Stimulated activated CD8-positive, alpha-beta memory T cell treated with anti-CD3 and anti-CD28 coated beads, Interleukin-4, amount 100 ng/mL, for 24 hours (primary cell): ENCODE results near the gene LMF1.
A peak's percentile ranks its signal among the peaks of the same experiment; 100 is the strongest.

Source experiments
- DNase-seq: peaks from one replicate; pipeline ENCODE4 v3.0.0-alpha.2; 2020; ENCODE audit warnings: low read depth

LMF1 gene

GRCh38 chr16:1002399-1003166 is 31.8 kb upstream of the LMF1 start:
- DNase-seq: peak; percentile 74

- DNase-seq: no peak
These were observed 30.3 kb upstream of the LMF1 start for GRCh38 chr16:1001096-1001495.

DNA sequence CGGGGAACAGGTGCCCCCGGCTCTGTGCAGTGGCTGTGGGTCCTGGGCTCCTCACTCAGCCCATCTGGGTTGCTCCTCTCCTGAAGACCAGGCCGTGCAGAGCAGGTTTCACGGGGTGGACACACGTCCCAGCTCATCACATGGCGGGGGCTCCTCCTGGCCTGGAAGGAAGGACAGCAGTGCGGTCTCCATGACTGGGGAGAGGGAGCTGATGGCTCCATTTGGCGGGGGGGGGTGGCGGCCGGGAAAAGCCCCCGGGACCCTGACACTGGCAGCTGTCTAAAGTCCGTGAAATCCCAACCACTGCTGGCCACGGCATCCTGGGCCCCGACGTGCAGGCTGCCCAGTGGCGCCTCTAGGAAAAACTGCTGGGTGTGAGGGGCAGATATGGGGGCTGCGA is 29.8 kb upstream of the LMF1 start:
- DNase-seq: no peak

DNA sequence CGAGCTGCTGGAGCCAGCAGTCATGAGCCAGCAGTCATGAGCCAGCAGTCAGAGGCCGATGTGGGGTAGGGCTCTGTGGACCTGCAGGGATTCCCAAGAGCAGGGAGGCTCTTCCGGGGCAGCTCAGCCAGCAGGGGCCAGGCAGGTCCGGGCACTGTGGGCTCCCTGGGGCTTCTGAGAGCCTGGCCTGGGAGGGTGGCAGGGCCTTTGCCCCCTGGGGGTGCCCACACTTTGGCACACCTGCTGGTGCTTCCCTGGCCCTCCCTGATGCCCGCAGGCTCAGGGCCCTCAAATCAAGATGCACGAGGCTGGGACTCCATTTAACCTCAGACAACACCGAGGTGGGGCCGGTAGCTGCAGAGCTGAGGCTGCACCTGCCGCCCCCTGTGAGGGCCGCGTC is 28.9 kb upstream of the LMF1 start:
- no peak for DNase-seq

DNA sequence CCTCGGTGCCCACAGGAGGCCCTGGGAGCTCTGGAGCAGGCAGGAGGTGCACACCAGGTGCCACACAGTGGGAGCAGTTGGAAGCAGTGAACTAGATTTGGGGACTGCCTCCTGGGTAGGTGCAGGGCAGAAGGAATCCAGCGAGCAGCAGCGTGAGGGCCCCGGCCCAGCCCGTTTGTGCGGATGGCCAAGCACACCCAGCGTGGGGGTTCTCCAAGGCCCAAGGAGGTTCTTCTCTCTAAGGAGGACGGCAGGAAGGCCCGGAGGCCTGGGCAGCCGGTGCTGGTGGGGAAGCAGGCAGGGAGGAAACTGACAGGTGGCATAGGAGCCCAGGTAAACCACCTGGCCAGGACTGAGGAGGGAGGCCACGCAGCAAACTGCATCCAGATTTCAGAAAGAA is 27.8 kb upstream of the LMF1 start:
- no peak for DNase-seq

GRCh38 chr16:998211-998610 is 27.4 kb upstream of the LMF1 start:
- no peak for DNase-seq

- peak; percentile 43 for DNase-seq
These were observed 26.8 kb upstream of the LMF1 start for GRCh38 chr16:997440-998051.

GRCh38 chr16:996681-997080 is 25.9 kb upstream of the LMF1 start:
- DNase-seq: no peak

DNA sequence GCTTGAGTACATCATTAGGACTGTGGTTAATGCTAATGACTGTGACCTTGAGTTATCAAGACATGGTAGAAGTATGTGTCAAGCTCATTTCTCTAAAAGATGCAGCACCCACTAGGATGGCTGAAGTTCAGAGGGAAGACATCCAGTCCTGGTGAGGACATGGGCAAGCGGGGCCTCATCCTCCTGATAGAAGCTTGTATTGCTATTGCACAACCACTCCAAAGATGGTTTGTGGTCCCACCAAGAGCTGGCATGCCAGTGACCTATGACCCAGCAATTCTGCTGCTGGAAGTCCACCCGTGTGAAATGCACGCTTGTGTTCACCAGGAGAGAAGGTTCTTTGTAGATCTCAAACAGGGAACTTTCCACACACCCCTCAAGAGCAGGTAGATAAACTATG is 25.0 kb upstream of the LMF1 start:
- DNase-seq: no peak

DNA sequence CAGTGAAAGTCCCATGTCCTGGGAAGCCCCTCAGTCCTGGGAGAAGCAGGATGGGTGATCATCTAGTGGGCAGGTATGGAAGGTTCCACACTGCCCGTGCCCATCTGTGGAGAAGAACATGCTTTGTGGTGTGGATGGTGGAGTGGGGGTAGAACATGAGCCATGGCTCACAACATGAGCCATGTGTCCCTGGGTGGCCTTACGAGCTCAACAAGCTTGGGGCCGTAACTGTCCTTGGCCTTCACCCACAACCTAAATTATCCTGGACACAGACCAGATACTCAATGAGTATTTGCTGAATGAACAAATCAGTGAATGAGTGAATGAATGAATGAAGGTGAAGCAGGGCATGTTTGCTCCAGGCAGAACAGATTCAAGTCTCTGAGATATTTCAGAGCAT is 24.3 kb upstream of the LMF1 start:
- DNase-seq: no peak

- DNase-seq: no peak
These were observed 22.9 kb upstream of the LMF1 start for GRCh38 chr16:993731-994130.

DNA sequence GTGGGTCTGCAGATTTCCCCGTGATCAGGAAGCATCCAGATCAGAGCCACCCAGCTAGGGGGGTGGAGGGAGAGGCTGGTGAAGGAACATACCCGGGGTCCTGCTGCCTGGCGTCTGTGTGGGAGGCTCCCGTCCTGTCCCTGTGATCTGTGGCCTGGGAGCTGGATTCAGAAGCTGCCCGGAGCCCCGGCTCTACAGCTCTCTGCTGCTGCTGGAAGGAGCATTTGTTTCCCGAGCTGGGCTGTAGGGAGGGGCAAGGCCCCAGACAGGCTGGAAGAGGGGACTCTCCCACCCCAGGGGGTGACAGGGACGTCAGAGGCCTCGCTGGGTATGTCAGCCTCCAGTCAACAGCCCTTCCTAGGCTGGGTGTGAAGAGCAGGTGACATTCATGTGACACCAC is 21.0 kb upstream of the LMF1 start:
- no peak for DNase-seq

- no peak for DNase-seq
These were observed 20.6 kb upstream of the LMF1 start for GRCh38 chr16:991345-991744.

DNA sequence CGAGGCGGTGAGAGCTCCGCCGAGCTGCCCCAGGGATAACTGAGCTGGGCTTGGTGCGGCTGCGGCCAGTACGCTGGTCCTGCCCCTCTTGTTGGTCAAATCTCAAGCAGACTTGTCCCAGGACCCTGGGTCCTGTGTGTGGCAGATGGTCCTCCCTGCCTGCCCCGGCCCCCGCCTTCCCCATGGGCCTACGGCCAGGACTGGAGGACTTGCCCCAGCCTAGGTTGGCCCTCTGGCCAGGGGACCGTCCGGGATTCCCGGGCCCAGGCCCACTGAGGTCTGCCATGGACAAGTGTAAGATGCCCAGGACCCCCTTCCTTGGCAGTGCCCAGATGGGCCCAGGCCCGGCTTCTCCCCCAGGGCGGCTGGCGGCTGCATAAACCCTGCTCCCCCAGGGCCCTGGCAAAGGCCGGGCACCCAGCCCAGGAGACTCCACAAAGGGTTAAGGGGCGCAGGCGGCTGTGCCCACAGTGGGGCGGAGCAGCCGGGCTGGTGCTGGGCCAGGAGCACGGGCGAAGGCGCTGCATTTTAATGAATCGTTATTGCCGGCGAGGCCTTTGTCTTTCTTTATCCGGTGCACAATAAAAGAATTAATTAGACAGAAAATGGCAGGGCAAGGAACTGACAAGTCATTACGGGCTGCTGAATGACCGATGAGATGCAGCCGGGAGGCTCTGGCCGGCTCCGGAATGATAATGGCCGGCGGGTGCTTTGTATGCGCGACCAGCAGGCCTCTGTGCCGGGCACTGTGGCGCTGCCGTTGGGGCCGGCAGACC is 19.9 kb upstream of the LMF1 start:
- no peak for DNase-seq

GRCh38 chr16:989354-989814 is 18.6 kb upstream of the LMF1 start:
- DNase-seq: no peak

- DNase-seq: no peak
These were observed 17.9 kb upstream of the LMF1 start for GRCh38 chr16:988471-989353.

DNA sequence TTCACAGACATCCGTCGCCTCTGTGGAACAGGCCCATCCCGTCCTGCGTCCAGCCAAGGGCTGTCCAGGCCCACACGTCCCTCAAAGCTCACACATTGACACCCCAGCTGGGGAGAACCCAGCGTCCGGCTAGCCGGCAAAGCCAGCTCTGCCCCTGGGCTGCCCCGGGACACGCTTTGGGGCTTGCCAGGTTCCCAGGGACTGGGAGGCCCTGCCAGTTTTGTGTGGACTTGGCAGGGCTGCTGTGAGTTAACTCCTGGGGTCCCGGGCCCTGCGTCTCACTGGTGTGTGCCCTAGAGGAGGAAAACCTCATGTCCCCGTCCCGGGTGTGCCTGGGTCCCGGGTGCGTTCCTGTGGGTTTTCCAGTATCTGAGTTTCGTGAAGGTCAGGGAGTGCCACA is 17.1 kb upstream of the LMF1 start:
- no peak for DNase-seq

DNA sequence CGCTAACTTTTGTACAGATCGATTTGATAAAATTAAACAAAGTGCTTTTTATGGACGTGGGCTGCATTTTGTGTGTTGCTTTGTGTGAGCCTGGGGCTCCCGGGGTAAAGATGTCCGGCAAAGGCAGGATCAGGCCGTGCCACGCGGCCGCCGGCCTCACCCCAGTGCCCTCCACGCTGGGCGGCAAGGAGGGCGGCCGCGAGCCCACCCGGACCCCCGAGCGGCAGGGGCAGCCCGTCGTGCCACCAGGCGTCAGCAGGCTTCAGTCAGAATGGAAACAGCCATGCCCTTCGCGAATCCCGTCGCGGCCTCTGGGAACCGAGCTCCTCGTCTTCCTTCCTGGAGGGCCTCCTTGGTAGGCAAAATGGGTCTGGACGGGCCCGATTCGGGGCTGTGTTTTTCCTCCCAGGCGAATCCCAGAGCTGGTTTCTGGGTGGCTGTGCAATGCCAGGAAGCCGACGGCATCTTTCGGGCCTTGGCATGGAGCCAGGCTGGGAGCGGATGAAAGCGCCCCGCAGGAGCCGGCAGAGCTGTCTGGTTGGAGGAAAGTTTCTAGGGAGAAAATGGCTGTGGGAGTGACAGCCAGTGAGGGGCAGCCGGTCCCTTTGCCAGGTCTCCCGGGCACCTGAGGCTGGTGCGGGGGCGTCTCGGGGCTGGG is 16.3 kb upstream of the LMF1 start:
- DNase-seq: no peak

DNA sequence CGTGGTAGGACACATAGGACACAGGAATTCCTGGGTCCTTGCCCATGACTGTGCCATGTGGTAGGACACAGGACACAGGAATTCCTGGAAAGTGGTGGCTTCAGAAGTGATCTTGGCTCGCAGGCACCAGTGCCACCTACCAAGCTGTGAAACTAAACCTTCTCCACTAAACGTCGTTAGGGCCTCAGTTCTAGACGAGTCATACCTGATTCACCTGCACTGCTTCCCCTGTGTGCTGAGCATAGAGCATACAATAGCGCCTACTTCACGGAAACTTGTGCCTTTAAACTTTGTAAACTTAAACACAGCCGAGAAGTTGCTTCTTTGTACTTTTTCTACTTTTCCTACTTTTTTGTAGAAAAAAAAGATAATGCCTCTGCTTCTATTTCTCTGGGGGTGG is 15.6 kb upstream of the LMF1 start:
- DNase-seq: no peak

DNA sequence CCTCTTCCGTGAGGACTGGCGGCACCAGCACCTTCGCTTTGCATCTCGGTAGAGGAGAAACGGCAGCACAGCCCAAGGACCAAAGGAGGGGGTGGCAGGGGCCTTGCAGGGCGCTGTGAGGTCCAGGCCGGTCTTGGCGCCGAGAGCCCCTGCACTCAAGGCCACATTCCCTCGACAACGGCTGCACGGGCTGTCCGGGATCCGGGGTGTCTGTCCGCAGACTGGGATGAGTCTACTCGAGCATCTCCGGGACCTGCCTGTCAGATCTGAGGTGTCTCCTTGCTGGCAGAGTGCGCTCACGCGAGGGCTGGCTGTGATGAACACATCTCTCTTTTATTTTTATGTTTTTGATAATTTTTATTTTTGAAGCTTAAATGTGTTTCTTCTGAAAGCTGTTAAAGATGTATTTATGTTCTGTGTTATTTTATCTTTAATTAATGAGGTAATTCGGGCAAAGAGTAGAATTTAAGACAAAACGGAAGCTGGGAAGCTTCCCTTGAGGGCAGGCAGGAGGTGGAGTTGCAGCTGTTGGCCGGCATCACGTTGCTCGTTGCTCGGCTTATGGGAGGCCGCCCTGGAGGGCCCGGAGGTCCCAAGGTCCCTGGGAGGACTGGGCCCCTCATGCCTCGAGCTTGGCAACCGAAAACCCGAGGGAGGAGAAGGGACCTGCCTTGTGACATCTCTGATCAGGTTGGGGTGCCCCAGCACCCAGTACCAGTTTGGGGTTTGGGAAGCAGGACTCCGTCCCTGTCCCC is 15.0 kb upstream of the LMF1 start:
- DNase-seq: no peak
